OCI-M2 (cell line): ENCODE results near the gene GYS1.
"Not testable (repeated sequence)": the region's sequence is repeated elsewhere in the genome, so short reads cannot be mapped to it uniquely, and the experiment has no call there.

Experiments used
- DNase-seq: peaks from one replicate; lab custom pipeline; 2025; ENCODE audit not compliant: unreplicated experiment; lab: John Stamatoyannopoulos, UW

The GYS1 gene

GRCh38 chr19:48993175-48994034, at the start of gene GYS1, which contains the start of gene RUVBL2:
Gene GYS1 (minus strand): TSS chr19:48993309. CDS start chr19:48993112, 197 bp downstream.
Gene RUVBL2 (plus strand): TSS chr19:48993887. CDS start chr19:48993912, 25 bp downstream.
- DNase-seq, result peak; percentile 99

- not testable (repeated sequence) for DNase-seq
These were observed 49.6 kb upstream of the GYS1 start for GRCh38 chr19:49042666-49043065.

- DNase-seq, result no peak
These were observed 49.1 kb upstream of the GYS1 start for GRCh38 chr19:49042177-49042576.

GRCh38 chr19:49039736-49040135, 46.6 kb upstream of the GYS1 start:
- DNase-seq, result not testable (repeated sequence)

GRCh38 chr19:49038557-49039276, 45.6 kb upstream of the GYS1 start:
- DNase-seq, result not testable (repeated sequence)

DNA sequence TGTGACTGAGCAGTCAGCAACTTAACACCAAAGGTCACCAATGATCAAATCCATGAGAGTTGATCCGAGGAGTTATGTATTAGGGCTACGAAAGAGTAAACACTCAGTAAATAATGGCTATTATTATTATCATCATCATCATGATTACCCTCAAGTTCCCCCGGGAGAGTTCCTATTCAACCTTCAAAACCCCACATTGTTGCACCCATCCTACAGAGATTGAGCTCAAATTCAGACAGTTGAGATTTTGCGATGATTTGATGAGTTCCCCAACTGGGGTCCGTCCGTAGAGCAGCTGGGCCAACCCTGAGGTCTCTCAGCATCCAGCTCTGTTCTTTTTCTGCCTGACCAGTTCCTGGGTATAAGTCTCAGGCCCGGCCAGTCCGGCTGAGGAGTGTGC, 45.0 kb upstream of the GYS1 start:
- DNase-seq, result not testable (repeated sequence)

- DNase-seq, result not testable (repeated sequence)
These were observed 43.7 kb upstream of the GYS1 start, which contains the start of gene CGB1 for GRCh38 chr19:49036815-49037214. Gene CGB1 (minus strand): TSS chr19:49036895. CDS start chr19:49036711, 184 bp downstream.

DNA sequence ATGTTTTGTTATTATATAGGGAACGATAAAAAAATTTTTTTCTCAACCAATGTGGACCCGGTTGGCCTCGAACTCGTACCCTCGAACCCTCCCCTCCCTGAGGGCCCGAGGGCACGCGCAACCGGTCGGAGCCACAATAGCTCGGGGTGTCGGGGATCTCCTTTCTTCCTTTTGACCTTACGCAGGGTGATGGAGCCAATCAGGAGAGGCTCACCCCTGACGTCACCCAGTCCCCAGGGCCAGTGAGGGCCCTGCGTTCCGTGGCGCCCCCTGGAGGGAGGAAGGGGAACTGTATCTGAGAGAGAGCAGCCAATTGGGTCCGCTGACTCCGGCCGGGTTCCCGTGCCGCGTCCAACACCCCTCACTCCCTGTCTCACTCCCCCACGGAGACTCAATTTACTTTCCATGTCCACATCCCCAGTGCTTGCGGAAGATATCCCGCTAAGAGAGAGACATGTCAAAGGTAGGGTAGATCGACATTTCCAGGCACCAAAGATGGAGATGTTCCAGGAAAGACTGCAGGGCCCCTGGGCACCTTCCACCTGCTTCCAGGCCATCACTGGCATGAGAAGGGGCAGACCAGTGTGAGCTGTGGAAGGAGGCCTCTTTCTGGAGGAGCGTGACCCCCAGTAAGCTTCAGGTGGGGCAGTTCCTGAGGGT, 38.7 kb upstream of the GYS1 start, which contains the start of gene CGB2:
Gene CGB2, plus strand, starts transcription at position 249 of the 660 bp plus-strand sequence. Its CDS starts 206 bp downstream, at position 455.
- not testable (repeated sequence) for DNase-seq

- DNase-seq, result not testable (repeated sequence)
These were observed 37.2 kb upstream of the GYS1 start for GRCh38 chr19:49030323-49030722.

DNA sequence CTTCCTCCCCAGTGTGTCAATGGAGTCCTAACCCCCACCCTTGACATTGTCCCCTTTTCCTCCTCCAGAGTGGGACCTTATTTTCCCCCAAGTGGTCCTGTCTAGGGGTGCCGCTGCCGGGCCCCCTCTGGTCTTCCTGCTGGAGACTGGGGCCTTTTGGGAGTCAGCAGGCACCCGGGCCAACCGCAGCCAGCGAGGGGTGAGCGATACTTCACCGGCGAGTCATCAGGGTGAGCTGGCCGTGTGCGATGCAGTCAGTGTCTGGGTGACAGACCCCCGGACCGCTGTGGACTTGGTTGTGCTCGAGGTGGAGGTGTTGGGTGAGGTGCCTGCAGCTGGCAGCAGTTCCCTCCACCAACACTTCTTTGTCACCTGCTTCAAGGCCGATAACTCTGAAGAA, 36.6 kb upstream of the GYS1 start:
- DNase-seq, result not testable (repeated sequence)

- not testable (repeated sequence) for DNase-seq
These were observed 35.6 kb upstream of the GYS1 start for GRCh38 chr19:49028686-49029085.

- not testable (repeated sequence) for DNase-seq
These were observed 32.5 kb upstream of the GYS1 start for GRCh38 chr19:49025599-49025998.

- DNase-seq, result not testable (repeated sequence)
These were observed 32.0 kb upstream of the GYS1 start for GRCh38 chr19:49025088-49025487.

- DNase-seq, result not testable (repeated sequence)
These were observed 31.1 kb upstream of the GYS1 start, which contains the start of gene CGB3 for GRCh38 chr19:49024233-49024632. Gene CGB3 (minus strand): TSS chr19:49024333. CDS start chr19:49023971, 362 bp downstream.

- DNase-seq, result no peak
These were observed 29.0 kb upstream of the GYS1 start for GRCh38 chr19:49022116-49022515.

DNA sequence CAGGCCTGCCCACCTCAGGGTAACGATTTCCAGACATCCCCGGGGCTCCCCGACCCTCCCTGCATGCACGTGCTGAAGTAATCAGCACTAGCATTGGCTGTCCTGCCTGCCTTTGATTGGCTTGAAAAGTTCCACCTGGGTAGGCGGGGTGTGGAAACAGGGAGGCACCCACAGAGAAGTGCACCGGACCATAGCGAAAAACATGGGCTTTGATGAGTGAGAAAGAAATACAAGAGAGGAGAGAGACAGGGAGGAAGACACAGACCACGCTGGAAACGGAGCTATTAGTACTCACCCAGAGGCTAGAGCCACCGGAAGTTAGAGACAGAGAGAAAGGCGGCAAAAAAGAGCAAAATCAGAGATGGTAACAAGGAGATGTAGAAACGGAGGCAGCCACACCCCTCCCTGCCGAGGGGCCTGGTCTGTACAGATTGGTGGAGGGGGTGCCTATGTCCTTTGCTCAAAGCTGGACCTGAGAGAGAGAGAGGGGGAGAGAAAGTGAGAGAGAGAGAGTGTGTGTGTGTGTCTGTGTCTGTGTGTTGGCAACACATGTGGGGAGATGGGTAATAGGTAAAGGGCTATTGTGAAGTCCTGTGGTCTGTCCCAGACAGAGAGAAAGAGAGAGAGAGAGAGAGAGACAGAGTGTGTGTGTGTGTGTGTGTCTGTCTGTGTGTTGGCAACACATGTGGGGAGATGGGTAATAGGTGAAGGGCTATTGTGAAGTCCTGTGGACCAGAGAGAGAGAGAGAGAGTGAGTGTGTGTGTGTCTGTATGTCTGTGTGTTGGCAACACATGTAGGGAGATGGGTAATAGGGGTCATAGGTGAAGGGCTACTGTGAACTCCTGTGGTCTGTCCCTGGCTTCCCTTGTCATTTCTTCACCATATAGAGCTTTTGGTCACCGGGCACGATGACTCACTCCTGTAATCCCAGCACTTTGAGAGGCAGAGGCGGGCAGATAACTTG, 28.1 kb upstream of the GYS1 start:
- no peak for DNase-seq

GRCh38 chr19:49020342-49020741, 27.2 kb upstream of the GYS1 start:
- no peak for DNase-seq

- no peak for DNase-seq
These were observed 26.3 kb upstream of the GYS1 start for GRCh38 chr19:49019242-49019932.
